CD4-positive, alpha-beta memory T cell (primary cell): ENCODE results near the gene IFI27L1. TPM values are rescaled to one million over a fixed set of nuclear protein-coding genes. Genes with fewer than 3 reads are reported as not detected.

Experiments used
- CTCF ChIA-PET: fragments of 350-600 bp; sonication (Branson Sonifier 250); formaldehyde crosslinking; loops from one replicate; lab custom pipeline; 2021; ENCODE audit warnings: inconsistent platforms; ENCODE audit not compliant: partially characterized antibody; lab: Charles Lee
- POLR2A ChIA-PET: fragments of 350-600 bp; sonication (Branson Sonifier 250); formaldehyde crosslinking; loops from one replicate; lab custom pipeline; 2021; ENCODE audit not compliant: partially characterized antibody; lab: Charles Lee
- DNase-seq, 5 donors: peaks; one replicate each; pipeline versions ENCODE4 v3.0.0 to v3.0.0-alpha.2; 2020 to 2022; ENCODE audit warnings: mixed read lengths in 1 of 5
- H3K27ac ChIP-seq: one replicate; pipeline ENCODE4 v1.7.0; 2013; ENCODE audit warnings: low read depth, low read length
- H3K27me3 ChIP-seq: 2 replicates; pipeline ENCODE4 v1.7.0; 2013; ENCODE audit warnings: mild to moderate bottlenecking, low read length, moderate library complexity; ENCODE audit not compliant: insufficient read depth
- H3K36me3 ChIP-seq: 2 replicates; pipeline ENCODE4 v1.7.0; 2013; ENCODE audit warnings: mild to moderate bottlenecking, low read length, moderate library complexity; ENCODE audit not compliant: insufficient read depth
- H3K4me1 ChIP-seq: 2 replicates; pipeline ENCODE4 v1.7.0; 2013; ENCODE audit warnings: mild to moderate bottlenecking, low read length, moderate library complexity; ENCODE audit not compliant: insufficient read depth
- H3K4me3 ChIP-seq, 2 donors: one replicate each; pipeline ENCODE4 v1.7.0; 2013; ENCODE audit warnings: low read length in 2 of 2, mild to moderate bottlenecking in 1 of 2
- H3K9me3 ChIP-seq, 2 donors: one replicate each; pipeline ENCODE4 v1.7.0; 2013; ENCODE audit warnings: low read length in 2 of 2, control low read depth in 1 of 2; ENCODE audit not compliant: control insufficient read depth in 1 of 2
- H3K27ac Mint-ChIP-seq, 7 donors: one replicate each; pipeline ENCODE4 v1.8.0; 2020 to 2021; ENCODE audit warnings: mixed read lengths in 7 of 7, mild to moderate bottlenecking in 6 of 7, inconsistent platforms in 3 of 7, moderate library complexity in 3 of 7
- H3K27me3 Mint-ChIP-seq, 2 donors: one replicate each; pipeline ENCODE4 v1.8.0; 2020 to 2021; ENCODE audit warnings: mixed read lengths in 2 of 2
- H3K36me3 Mint-ChIP-seq, 2 donors: one replicate each; pipeline ENCODE4 v1.8.0; 2020 to 2021; ENCODE audit warnings: mixed read lengths in 2 of 2, inconsistent platforms in 1 of 2, mild to moderate bottlenecking in 1 of 2
- H3K4me1 Mint-ChIP-seq, 4 donors: one replicate each; pipeline ENCODE4 v1.8.0; 2020 to 2021; ENCODE audit warnings: mixed read lengths in 4 of 4, mild to moderate bottlenecking in 1 of 4
- H3K4me3 Mint-ChIP-seq, 8 donors: one replicate each; pipeline ENCODE4 v1.8.0; 2020 to 2021; ENCODE audit warnings: mixed read lengths in 8 of 8, mild to moderate bottlenecking in 7 of 8, moderate library complexity in 6 of 8, inconsistent platforms in 3 of 8
- H3K9me3 Mint-ChIP-seq, 8 donors: one replicate each; pipeline ENCODE4 v1.8.0; 2020 to 2021; ENCODE audit warnings: mixed read lengths in 8 of 8, mild to moderate bottlenecking in 5 of 8, inconsistent platforms in 3 of 8, moderate library complexity in 1 of 8
- intact Hi-C: fragments of 100-400 bp; cut with micrococcal nuclease; formaldehyde crosslinking; loops from one replicate; pipeline ENCODE4 v1.15.1; 2023
- polyA plus RNA-seq, 2 donors: library from polyadenylated mRNA; unstranded; fragments of 300-500 nt; fragmentation: Illumina TruSeq; gene quantifications; one replicate each; pipeline ENCODE4 v1.2.3, GENCODE V29; 2021
- total RNA-seq, 2 experiments: library from RNA; stranded (reverse); gene quantifications; one replicate each; pipeline ENCODE4 v1.2.3, GENCODE V29; 2021

IFI27L1 gene
- total and polyA plus RNA-seq, 4 experiments from 2014 or later = 6.3 to 8.5 (median 7.7) TPM

DNA sequence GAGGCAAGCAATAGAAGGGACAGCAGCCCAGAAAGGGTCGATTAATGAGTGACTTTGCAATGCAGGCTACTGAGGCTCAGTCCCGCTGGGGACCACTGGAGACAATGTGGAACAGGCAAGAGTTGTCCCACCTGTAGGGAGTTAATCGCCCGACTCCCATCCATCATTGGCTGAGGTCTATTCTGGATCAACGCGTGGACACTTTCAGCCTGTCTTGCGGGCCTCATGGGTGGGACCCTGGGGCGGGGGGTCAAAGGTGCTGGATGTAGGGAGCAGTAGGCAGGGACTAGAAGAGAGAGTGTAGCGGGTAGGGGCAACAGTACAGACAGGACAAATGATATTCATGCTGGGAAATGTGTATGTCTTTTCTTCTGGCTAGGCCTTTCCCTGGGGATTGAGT, 42.2 kb downstream of the IFI27L1 start:
- Mint-ChIP-seq H3K27ac (peak overlapping the region in 1 of 7 donors; percentile 27), H3K4me1 (peaks cover 0 to 5% (median 0%) of the 10 kb centered on the region in 4 donors), H3K27me3 (peaks cover 2 to 10% of the 10 kb centered on the region in 2 donors), H3K36me3 (peaks cover 0 to 11% of the 10 kb centered on the region in 2 donors), H3K4me3 (no peak overlapping the region), H3K9me3 (peaks cover 3 to 36% (median 21%) of the 10 kb centered on the region in 8 donors)
- intact Hi-C loops = no loop called here
- CTCF ChIA-PET = no interaction called here
- peaks cover 0 to 7% of the 10 kb centered on the region in 2 donors for H3K9me3 ChIP-seq
- no peaks in the 10 kb centered on the region for H3K27me3 ChIP-seq
- no peaks in the 10 kb centered on the region for H3K36me3 ChIP-seq
- no peak overlapping the region for H3K4me3 ChIP-seq
- no peaks in the 10 kb centered on the region for H3K4me1 ChIP-seq
- POLR2A ChIA-PET = no interaction called here
- no peak for DNase-seq
- no peak overlapping the region for H3K27ac ChIP-seq

DNA sequence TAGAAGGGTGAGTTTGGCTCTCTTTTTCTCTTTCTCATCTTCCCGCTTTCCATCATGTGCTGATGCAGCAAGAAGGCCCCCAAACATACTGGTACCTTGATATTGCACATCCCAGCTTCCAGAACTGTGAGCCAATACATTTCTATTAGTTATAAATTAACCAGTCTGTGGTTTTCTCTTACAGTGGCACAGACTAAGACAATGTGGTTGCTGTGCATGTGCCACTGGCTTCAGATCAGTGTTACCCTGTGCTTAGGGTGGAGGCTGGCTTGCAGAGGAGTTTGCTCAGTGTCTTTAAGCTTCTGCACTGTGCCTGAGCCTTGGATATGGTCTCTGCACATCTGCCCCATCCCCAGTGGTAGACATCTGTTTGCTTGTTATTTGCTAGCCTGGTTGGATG, 42.8 kb downstream of the IFI27L1 start:
- H3K36me3 ChIP-seq = no peaks in the 10 kb centered on the region
- H3K4me1 Mint-ChIP-seq = peaks cover 3 to 11% (median 5%) of the 10 kb centered on the region in 4 donors
- no peaks in the 10 kb centered on the region for H3K27me3 ChIP-seq
- no peak overlapping the region for H3K27ac Mint-ChIP-seq
- intact Hi-C loops = no loop called here
- H3K27ac ChIP-seq = no peak overlapping the region
- H3K4me3 ChIP-seq = no peak overlapping the region
- H3K4me1 ChIP-seq = peaks cover 4% of the 10 kb centered on the region
- H3K9me3 Mint-ChIP-seq = peaks cover 3 to 32% (median 19%) of the 10 kb centered on the region in 8 donors
- no peak for DNase-seq
- peaks cover 2 to 10% of the 10 kb centered on the region in 2 donors for H3K27me3 Mint-ChIP-seq
- POLR2A ChIA-PET = no interaction called here
- H3K4me3 Mint-ChIP-seq = no peak overlapping the region
- H3K36me3 Mint-ChIP-seq = peaks cover 0 to 11% of the 10 kb centered on the region in 2 donors
- CTCF ChIA-PET = interaction anchor here (2.2 kb wide), 1 partner anchor 13 kb away, joined by 17 read pairs; no protein-coding TSS in a partner anchor
- peaks cover 0 to 7% of the 10 kb centered on the region in 2 donors for H3K9me3 ChIP-seq

DNA sequence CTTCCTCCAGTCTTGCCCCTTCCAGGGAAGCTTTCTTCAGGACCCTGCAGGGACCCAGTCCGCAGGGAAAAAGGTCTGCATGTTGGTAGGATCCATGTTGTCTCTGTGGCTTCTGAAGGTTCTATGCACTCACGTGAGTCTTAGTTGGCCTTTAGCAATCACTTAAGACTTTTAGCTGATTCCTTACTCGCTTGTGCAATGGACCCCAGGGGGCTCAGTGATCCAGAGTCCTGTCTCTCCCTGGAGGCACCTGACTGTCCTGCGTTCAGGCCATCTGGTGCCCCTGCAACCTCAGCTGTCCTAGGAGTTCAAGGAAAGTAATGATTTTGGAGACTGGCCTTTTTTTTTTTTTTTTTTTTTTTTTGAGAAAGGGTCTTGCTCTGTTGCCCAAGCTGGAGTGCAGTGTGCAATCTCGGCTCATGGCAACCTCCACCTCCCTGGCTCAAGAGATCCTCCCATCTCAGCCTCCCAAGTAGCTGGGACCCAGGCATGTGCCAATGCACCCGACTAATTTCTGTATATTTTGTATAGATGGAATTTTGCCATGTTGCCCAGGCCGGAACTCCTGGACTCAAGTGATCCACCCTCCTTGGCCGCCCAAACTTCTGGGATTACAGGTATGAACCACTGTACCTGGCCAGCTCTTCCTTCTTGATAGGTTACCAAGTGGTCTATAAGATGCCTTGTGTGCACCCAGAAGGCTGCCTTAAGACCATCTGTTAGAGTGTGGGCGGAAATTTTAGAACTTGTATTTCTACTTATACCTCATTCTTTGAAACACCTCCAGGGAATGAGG, 43.7 kb downstream of the IFI27L1 start:
- Histone ChIP-seq H3K27ac (no peak overlapping the region), H3K4me1 (peaks cover 10% of the 10 kb centered on the region), H3K4me3 (no peak overlapping the region), H3K9me3 (no peaks in the 10 kb centered on the region), H3K27me3 (no peaks in the 10 kb centered on the region), H3K36me3 (no peaks in the 10 kb centered on the region)
- ChIA-PET CTCF (interaction anchor here (1.2 to 2.2 kb wide), 2 partner anchors 12 to 56 kb away, joined by 3 to 17 read pairs; no protein-coding TSS in a partner anchor), POLR2A (interaction anchor here (1.2 kb wide), 1 partner anchor 44 kb away, joined by 3 read pairs; the partner anchor contains the start of genes DDX24 and IFI27L1)
- peaks cover 3 to 26% (median 14%) of the 10 kb centered on the region in 8 donors for H3K9me3 Mint-ChIP-seq
- intact Hi-C loops = no loop called here
- H3K27ac Mint-ChIP-seq = no peak overlapping the region
- no peak for DNase-seq
- H3K27me3 Mint-ChIP-seq = peaks cover 2 to 10% of the 10 kb centered on the region in 2 donors
- H3K4me1 Mint-ChIP-seq = peaks cover 6 to 18% (median 11%) of the 10 kb centered on the region in 4 donors
- no peak overlapping the region for H3K4me3 Mint-ChIP-seq
- peaks cover 0 to 11% of the 10 kb centered on the region in 2 donors for H3K36me3 Mint-ChIP-seq

GRCh38 chr14:94125659-94126418, 44.7 kb downstream of the IFI27L1 start:
- Histone ChIP-seq H3K4me1 (peaks cover 18% of the 10 kb centered on the region), H3K27me3 (no peaks in the 10 kb centered on the region), H3K27ac (no peak overlapping the region), H3K4me3 (no peak overlapping the region), H3K36me3 (no peaks in the 10 kb centered on the region), H3K9me3 (no peaks in the 10 kb centered on the region)
- Mint-ChIP-seq H3K27ac (peak overlapping the region in 3 of 7 donors; percentile 16 to 54 (median 41)), H3K36me3 (peaks cover 0 to 11% of the 10 kb centered on the region in 2 donors), H3K4me1 (peaks cover 12 to 25% (median 17%) of the 10 kb centered on the region in 4 donors), H3K27me3 (peaks cover 1 to 5% of the 10 kb centered on the region in 2 donors), H3K4me3 (no peak overlapping the region), H3K9me3 (peaks cover under 1 to 15% (median 5%) of the 10 kb centered on the region in 8 donors)
- ChIA-PET POLR2A (interaction anchor here (1.2 kb wide), 1 partner anchor 45 kb away, joined by 3 read pairs; the partner anchor contains the start of genes DDX24 and IFI27L1), CTCF (interaction anchor here (1.2 to 2.2 kb wide), 2 partner anchors 11 to 55 kb away, joined by 3 to 17 read pairs; no protein-coding TSS in a partner anchor)
- intact Hi-C loops = no loop called here
- DNase-seq = no peak

- DNase-seq = no peak
- no peaks in the 10 kb centered on the region for H3K36me3 ChIP-seq
- intact Hi-C loops = no loop called here
- H3K4me3 Mint-ChIP-seq = no peak overlapping the region
- peaks cover 0 to 4% of the 10 kb centered on the region in 2 donors for H3K27me3 Mint-ChIP-seq
- H3K4me3 ChIP-seq = no peak overlapping the region
- CTCF ChIA-PET = interaction anchor here (7.5 kb wide), 1 partner anchor 90 kb away, joined by 85 read pairs; no protein-coding TSS in a partner anchor
- H3K36me3 Mint-ChIP-seq = peaks cover 0 to 11% of the 10 kb centered on the region in 2 donors
- H3K9me3 Mint-ChIP-seq = peaks cover 0 to 10% (median 4%) of the 10 kb centered on the region in 8 donors
- peak overlapping the region in 3 of 7 donors; percentile 16 to 54 (median 29) for H3K27ac Mint-ChIP-seq
- no peaks in the 10 kb centered on the region for H3K9me3 ChIP-seq
- no peaks in the 10 kb centered on the region for H3K27me3 ChIP-seq
- H3K4me1 ChIP-seq = peaks cover 18% of the 10 kb centered on the region
- POLR2A ChIA-PET = no interaction called here
- H3K4me1 Mint-ChIP-seq = peaks cover 12 to 25% (median 17%) of the 10 kb centered on the region in 4 donors
- H3K27ac ChIP-seq = no peak overlapping the region
These were observed 45.2 kb downstream of the IFI27L1 start for GRCh38 chr14:94126419-94126677.

- DNase-seq = no peak
- Mint-ChIP-seq H3K27me3 (no peaks in the 10 kb centered on the region), H3K9me3 (peaks cover 0 to 8% (median 2%) of the 10 kb centered on the region in 8 donors), H3K4me3 (no peak overlapping the region), H3K36me3 (peaks cover 0 to 9% of the 10 kb centered on the region in 2 donors), H3K27ac (peak overlapping the region in 1 of 7 donors; percentile 29), H3K4me1 (peaks cover 12 to 25% (median 17%) of the 10 kb centered on the region in 4 donors)
- ChIA-PET CTCF (interaction anchor here (7.5 kb wide), 1 partner anchor 91 kb away, joined by 85 read pairs; no protein-coding TSS in a partner anchor), POLR2A (no interaction called here)
- Histone ChIP-seq H3K4me1 (peaks cover 18% of the 10 kb centered on the region), H3K4me3 (no peak overlapping the region), H3K9me3 (no peaks in the 10 kb centered on the region), H3K36me3 (no peaks in the 10 kb centered on the region), H3K27me3 (no peaks in the 10 kb centered on the region), H3K27ac (no peak overlapping the region)
- intact Hi-C loops = no loop called here
These were observed 45.7 kb downstream of the IFI27L1 start for GRCh38 chr14:94126800-94127199.
